Loucy (cell line): ENCODE measurements around the gene GCLC.

Source experiments
- EZH2phosphoT487 ChIP-seq: fragments of 200-600 bp; IDR thresholded peaks from 2 replicates; pipeline ENCODE4 v1.6.1; 2018; ENCODE audit warnings: antibody characterized with exemption, mild to moderate bottlenecking, moderate library complexity, borderline replicate concordance
- TF ChIP-seq, protein P1 (sequence below): fragments of 200-600 bp; sonication (generic); conservative IDR thresholded peaks from 2 replicates; pipeline ENCODE4 v1.5.1; 2014; ENCODE audit warnings: mild to moderate bottlenecking, antibody characterized with exemption, low read length

DNA sequence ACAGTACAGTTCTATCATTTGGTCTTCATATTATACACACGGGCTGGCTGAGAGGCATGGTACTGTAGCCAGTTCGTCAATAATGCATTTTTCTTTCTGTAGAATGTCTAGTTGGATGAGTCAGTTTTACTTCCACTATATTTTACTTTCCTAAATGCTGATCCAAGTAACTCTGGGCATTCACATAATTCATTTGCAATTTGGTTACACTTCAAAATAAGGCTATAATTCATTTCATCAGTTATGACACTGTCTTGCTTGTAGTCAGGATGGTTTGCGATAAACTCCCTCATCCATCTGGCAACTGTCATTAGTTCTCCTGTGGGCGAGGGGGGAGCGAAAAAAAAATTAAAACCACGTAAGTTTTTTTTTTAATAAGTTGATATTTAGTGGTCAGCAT lies 46.3 kb downstream of the GCLC start:
- TF ChIP-seq, protein P1, sequence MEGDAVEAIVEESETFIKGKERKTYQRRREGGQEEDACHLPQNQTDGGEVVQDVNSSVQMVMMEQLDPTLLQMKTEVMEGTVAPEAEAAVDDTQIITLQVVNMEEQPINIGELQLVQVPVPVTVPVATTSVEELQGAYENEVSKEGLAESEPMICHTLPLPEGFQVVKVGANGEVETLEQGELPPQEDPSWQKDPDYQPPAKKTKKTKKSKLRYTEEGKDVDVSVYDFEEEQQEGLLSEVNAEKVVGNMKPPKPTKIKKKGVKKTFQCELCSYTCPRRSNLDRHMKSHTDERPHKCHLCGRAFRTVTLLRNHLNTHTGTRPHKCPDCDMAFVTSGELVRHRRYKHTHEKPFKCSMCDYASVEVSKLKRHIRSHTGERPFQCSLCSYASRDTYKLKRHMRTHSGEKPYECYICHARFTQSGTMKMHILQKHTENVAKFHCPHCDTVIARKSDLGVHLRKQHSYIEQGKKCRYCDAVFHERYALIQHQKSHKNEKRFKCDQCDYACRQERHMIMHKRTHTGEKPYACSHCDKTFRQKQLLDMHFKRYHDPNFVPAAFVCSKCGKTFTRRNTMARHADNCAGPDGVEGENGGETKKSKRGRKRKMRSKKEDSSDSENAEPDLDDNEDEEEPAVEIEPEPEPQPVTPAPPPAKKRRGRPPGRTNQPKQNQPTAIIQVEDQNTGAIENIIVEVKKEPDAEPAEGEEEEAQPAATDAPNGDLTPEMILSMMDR, result no peak
- no peak for TF ChIP-seq EZH2phosphoT487
